Activated CD4-positive, alpha-beta T cell treated with anti-CD3 and anti-CD28 coated beads, Interleukin-2, amount 50 U/mL, for 1 hour (primary cell): ENCODE results near the gene GPR39.

Source experiments
- DNase-seq: peaks from one replicate; pipeline ENCODE4 v3.0.0-alpha.2; 2020

GPR39 gene

GRCh38 chr2:132681766-132682165, 265.2 kb downstream of the GPR39 start:
- no peak for DNase-seq

DNA sequence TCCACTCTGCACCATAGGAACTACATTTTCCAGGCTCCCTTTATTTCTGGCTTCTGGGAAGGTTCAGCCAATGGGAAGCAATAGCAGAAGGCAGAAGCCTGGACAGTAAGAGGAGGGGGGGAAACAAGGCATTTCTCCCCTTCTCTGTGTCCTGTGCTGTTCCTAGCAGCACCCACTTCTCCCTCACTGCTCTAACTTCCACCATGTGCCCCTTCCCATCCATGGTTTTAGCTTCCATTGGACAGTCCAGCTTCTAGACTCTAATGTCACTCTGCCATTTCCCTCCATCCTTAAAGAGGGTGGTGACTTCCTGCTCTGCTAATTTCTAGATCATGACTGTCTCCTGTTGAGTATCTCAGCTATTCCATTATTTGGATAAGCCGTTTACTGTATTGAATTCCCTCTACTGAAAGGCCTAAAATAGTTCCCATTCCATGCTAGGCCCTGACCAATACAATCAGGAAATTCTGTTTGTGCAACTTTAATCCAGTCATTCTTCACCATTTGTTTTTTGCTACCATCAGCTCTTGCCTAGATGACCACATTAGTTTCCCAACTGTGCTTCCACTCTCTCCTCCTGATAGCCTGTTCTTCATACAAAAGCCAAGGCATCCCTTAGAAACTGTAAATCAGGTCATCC, 274.2 kb downstream of the GPR39 start:
- no peak for DNase-seq

- no peak for DNase-seq
Measured at GRCh38 chr2:132691556-132691955, 275.0 kb downstream of the GPR39 start.

- no peak for DNase-seq
Measured at GRCh38 chr2:132692816-132693215, 276.2 kb downstream of the GPR39 start.
